Right ventricle myocardium inferior (tissue), 1 donor: Measurements from ENCODE around the gene DYNLRB2. TPM values are rescaled to one million over a fixed set of nuclear protein-coding genes. Genes with fewer than 3 reads are reported as not detected.

ENCODE experiments used
- ATAC-seq: fragments of 200-7000 bp; cut with Tn5 transposase; one replicate; pipeline ENCODE4 v1.9.1; 2020; ENCODE audit warnings: mild to moderate bottlenecking, moderate library complexity
- DNase-seq: peaks from one replicate; pipeline ENCODE4 v3.0.0; 2021; ENCODE audit errors: missing footprints
- intact Hi-C: fragments of 100-400 bp; cut with DNase I; formaldehyde crosslinking; loops from one replicate; pipeline ENCODE4 v1.11.0; 2022
- total RNA-seq: library from RNA; stranded (reverse); fragmentation: NEBNext Ultra II Directional; extraction: Animal tissue kit (Norgen Biotek cat#: 25700); gene quantifications from one replicate; pipeline ENCODE4 v1.2.1, GENCODE V29; 2021
- donor health status: DM: no; HTN: yes; CAD: no; lungs with severe emphysema.

Gene DYNLRB2
- total RNA-seq, 1 donor from 2014 or later, result not detected

DNA sequence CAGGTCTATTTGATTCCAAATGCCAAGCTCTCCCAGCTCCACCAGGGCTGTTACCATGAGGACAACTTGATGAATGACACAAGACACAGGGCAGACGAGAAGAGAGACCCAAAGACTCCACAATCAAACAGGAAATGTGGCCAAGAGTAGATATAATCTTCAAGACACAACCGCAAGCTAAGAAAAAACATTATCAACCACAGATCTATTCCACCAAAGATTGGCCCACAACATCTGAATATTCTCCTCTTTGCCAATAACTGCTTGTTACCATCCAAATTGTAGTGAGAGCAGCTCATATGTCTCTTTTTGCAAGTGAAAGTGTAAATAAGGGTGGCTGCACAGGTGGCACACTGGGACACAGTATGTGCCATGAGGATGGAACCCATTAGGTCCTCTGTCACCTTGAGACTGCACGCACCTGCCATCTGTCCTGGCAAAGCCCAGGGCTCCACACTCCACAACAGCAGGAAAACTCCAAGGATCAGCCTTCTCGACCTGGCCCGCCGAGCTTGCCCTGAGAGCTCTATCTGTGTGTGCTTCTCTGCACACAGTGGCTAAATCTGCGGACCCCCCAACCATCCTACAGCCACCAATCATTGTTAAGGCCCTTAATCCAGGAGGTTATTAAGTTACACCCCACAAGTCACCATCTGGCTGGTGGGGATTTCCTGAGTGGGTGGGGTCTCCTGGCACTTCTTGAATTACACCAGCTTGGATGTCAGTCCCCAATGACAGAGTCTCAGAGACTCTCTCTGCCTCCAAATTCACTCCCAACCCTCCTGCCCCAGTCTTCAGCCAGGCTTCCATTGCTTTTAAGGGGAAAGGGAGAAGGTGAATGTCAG, 50.5 kb downstream of the DYNLRB2 start:
- DNase-seq (no peak), ATAC-seq (no peak)
- intact Hi-C loops, result no loop called here

DNA sequence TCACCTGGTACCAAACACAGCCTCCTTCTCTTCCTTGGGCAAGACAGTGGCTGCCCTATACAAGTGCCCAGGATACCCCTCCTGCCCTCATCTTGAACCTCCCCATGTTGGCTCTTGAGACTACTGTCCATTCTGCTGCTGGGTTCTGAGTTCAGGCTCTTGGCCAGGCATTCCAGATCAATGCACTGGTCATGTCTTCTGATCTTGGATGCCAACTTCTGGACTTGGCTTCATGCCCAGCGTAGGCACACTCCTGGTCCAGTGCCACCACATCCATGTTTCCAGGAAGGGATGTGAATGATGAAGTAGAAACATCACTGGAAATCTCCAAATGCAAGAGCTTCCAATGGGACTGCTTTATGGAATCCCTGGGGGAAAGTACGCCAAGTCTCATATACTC, 51.5 kb downstream of the DYNLRB2 start:
- no peak for ATAC-seq
- intact Hi-C loops, result no loop called here
- no peak for DNase-seq

DNA sequence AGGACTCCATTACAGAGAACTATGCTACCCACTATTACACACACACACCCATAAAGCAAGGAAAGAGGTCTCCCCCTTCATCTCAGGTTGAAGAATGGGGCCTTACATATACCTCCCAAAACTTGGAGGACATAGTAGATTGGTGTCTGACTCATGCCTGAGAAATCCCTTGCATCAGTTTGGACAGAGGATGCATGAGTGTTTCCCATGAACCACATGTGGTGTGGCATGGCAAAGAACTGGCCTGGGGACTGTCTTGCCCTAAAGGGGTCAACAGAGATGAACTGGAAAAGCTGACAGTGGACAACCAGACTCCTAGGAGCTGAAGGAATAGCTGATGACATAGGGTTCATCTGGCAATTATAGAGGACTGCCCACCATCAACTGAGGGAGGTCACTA, 54.0 kb downstream of the DYNLRB2 start:
- intact Hi-C loops, result no loop called here
- DNase-seq (no peak), ATAC-seq (no peak)

DNA sequence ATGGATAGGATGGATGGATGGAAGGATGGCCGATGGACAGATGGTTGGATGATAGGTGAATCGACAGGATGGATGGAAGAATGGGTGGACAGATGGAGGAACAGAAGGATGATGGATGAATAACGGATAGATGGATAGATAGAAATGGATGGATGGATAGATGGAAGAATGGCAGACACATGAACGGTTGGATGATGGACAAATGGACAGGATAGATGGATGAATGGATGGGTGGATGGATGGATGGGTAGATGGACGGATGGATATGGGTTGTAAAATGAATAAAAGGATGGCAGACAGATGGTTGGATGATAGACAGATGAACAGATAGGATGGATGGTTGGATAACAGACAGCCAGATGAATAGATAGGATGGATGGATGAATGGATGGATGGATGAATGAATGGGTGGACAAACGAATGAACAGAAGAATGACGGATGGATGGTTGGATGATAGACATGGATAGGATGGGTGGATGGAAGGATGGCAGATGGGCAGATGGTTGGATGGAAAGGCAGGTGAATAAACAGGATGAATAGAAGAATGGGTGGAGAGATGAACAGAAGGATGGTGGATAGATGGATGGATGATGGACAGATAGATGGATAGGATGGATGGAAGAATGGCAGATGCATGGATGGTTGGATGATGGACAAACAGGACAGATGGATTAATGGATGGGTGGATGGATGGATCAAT, 55.9 kb downstream of the DYNLRB2 start:
- no peak for ATAC-seq
- DNase-seq, result no peak
- intact Hi-C loops, result no loop called here

DNA sequence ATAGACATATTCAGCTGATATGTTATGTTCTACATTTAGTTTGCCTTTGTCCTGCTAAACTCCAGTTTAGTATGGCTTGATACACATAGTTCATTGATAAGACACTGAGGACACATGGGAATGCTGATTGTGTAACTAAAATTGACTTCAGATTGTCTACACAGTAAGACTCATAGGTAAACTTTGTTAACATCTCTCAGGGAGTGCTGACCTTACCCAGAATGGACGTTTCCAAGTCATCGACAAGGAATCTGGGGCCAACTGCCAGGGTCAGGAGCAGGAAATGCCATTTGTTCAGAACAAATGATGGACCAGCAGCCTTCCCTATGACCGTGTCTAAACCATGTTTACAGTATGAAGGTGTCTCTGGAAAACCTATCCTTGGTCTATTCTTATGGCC, 58.7 kb downstream of the DYNLRB2 start:
- ATAC-seq (no peak), DNase-seq (no peak)
- intact Hi-C loops, result no loop called here
